HG03280 (cell line): ENCODE data around the gene ANKS1B.
"Not testable (repeated sequence)": the region's sequence is repeated elsewhere in the genome, so short reads cannot be mapped to it uniquely, and the experiment has no call there.

Source experiments
- ATAC-seq: cut with Tn5 transposase; IDR thresholded peaks from one replicate; pipeline ENCODE4 v1.9.1; 2021; ENCODE audit warnings: mild to moderate bottlenecking, moderate library complexity; ENCODE audit not compliant: unreplicated experiment

ANKS1B gene

DNA sequence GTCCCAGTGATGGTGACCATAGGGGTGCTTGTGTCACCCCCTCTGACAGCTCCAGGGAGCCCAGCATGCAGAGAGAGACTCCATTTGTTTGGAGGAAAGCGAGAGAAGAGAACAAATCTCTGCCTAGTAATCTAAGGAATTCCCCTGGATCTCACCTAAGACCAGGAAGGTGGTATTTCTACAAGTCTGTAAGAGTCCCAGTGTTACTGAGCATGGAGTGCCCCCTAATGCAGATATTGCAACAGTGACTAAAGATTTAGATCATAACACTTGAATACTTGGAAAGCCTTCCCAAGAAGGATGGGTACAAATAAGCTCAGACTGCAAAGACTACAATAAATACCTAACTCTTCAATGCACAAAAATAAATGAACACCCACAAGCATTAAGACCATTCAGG lies 697.6 kb downstream of the ANKS1B start:
- ATAC-seq = no peak

GRCh38 chr12:99284161-99284560 lies 700.6 kb downstream of the ANKS1B start:
- no peak for ATAC-seq

DNA sequence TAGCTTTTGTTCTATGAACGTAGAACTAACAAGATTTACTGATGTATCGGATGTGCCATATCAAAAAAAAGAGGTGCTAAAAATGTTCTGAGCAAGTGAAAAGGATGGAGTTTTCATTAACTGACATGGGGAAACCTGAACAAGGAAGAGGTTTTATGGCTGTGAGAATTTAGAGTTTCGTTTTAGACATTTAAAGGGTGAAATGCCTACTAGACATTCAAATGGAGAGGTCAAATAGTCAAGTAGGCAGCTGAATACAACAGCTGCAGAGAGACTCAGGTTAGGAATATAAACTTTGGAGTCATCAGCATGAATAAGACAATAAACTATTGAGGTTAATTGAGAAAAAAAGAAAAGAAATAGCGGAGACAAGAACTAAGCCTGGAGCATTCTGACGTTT lies 702.1 kb downstream of the ANKS1B start:
- no peak for ATAC-seq

- no peak for ATAC-seq
Observed at GRCh38 chr12:99282086-99282485, 702.6 kb downstream of the ANKS1B start.

DNA sequence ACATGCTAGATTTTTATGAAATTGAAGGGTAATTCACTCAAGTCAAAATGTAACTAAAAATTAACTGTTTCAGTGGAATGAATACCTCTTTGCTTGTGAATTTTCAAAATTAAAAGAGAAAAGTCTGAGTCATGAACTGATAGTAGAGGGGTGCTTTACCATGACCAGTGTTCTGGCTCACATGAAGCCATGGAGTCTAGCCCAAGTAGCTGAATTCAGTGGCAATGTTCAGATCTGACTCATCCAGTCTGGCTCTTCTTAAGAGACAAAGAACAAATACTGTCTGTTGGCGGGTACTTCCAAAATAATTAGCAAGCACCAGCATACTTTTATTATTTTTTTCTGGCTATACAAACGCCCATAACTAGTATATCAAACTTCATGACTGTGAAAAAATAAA lies 703.5 kb downstream of the ANKS1B start:
- ATAC-seq = peak; percentile 43

DNA sequence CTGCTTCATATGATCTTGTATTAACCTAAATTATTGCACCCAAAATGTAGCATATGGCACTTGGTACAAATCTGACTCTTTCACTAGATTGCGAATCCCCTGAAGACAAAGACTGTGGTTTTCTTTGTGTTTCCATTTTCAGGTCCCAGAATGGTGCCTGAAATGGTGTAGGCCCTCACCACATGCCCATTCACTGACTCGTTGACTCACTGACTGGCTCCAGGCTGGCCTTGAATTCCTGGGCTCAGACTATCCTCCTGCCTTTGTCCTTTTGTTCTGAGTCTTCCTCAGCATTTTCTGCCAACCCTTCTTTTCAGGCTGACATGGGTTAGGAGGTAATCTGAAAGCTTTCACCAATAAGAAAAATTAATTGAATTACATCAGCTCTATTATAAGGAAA lies 705.8 kb downstream of the ANKS1B start:
- ATAC-seq = no peak

GRCh38 chr12:99277591-99278379 lies 707.0 kb downstream of the ANKS1B start:
- no peak for ATAC-seq

- ATAC-seq = no peak
Observed at GRCh38 chr12:99271071-99271470, 713.7 kb downstream of the ANKS1B start.

- no peak for ATAC-seq
Observed at GRCh38 chr12:99267038-99267437, 717.7 kb downstream of the ANKS1B start.

GRCh38 chr12:99265648-99266047 lies 719.1 kb downstream of the ANKS1B start:
- no peak for ATAC-seq

GRCh38 chr12:99261256-99261655 lies 723.5 kb downstream of the ANKS1B start:
- no peak for ATAC-seq

DNA sequence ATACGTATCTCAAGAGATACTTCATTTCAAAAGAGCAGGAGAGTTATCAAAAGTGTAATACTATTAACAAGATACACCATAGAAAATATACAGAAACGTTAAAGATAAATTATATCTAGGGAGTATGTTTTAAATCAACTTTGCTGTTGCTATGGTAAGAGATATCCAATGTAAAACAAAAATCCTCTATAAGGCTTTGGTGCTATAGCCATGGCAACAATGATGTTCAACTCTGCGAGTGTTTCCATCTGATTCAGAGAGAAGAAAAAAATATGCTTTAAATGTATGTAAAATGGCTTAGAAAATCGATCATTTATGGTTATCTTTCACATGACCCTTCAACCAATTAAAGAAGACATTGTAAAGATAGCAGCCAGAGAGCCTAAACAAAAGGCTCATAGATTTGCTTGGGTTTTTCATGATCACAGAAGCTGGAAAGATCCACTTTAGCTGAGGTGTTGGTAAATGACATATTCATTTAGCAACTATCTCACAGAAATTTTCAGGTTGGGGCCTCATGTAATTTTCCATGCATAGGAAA lies 724.2 kb downstream of the ANKS1B start:
- no peak for ATAC-seq

DNA sequence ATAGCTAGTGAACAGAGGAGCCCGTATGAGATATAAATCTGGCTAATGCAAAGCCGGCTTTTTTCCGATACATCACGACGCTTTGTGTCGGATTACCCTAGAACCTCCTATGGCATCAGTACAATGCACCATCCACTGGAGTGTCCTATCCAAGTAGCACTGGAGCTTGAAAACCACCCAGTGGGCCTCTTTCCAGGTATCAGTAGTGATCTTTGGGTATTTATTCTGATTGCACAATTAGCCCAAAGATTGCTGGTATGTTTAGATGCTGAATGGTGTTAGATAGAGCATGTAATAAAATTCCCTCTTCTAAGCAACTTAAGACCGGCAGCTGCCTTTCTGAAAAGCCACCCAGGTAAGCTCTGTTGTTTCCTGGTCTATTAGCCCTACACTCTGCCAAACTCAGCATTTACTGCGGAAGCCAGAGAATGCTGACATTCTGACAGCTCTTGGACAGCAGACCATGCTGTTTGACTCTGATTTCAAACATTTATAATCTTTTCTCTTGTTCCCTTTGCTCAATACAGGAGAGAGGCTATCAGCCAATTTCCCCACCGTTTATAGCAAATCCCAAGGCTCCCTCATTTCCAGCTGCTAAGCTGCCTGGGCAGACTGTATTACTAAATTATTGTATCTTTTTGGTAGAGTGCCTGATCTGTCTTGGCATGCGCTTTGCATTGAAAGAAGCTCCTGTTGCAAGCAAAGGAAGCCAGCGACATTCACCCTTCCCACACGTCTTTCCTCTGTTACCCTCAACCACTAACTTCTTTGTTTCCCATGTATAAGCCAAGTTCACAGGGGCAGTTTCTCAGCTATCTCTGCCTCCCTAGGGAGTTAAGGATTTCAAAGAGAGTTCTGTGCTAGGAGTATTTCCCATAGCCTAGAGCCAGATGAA lies 725.4 kb downstream of the ANKS1B start:
- no peak for ATAC-seq

GRCh38 chr12:99257672-99258071 lies 727.1 kb downstream of the ANKS1B start:
- no peak for ATAC-seq

DNA sequence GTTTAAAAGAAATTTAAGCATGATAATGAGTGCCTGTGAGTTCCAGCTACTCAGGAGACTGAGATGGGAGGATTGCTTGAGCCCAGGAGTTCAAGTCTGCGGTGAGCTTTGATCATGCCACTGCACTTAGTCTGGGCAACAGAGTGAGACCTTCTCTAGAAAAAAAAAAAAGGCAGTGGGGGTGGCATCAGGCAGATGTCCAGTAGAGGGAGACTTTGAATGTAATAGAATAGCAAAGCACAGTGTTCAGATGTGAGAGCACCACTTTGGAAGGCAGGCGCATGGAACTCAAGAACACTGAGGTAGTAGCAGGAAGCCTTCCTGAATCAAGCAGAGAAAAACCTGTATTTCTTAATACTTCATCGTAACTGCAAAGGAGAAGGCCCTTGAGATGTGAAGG lies 731.7 kb downstream of the ANKS1B start:
- no peak for ATAC-seq

DNA sequence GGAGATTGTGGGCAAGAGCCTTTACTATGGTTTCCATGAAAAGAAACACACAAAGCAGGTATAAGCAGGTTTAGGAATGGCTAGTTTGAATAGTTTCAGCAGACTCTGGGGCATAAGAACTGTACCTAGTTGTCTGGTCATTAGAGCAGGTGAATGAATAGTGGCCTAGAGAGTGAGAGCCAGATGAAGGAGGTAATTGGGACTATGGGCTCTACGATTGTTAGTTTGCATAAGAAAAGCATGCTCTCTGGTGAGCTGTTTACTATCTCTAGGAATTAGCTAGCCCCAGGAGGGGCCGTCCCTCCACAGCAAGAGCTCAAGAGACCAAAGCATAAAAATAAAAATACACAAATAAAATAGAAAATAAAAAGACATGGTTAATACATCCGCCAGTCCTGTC lies 734.6 kb downstream of the ANKS1B start:
- ATAC-seq = no peak

DNA sequence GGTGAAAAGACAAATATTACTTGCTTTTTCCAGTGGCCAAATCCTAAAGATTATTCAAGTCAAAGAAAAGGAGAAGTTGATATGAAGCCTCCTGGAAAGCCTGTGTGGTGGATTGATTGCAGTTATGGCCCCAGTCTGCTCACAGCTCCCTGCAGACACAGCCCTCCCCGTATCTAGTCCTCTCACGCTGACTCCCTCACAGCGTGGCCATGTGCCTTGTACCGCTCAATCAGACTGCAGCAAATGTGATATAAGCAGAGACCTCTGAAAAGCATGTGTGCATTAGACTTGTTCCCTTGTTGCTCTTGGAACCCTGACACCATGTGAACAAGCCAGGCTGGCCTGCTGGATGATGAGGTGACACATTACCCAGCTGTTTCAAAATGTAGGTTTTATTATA lies 735.2 kb downstream of the ANKS1B start:
- ATAC-seq = no peak

- not testable (repeated sequence) for ATAC-seq
Observed at GRCh38 chr12:99237907-99238538, 746.7 kb downstream of the ANKS1B start.

- ATAC-seq = no peak
Observed at GRCh38 chr12:99235381-99235780, 749.4 kb downstream of the ANKS1B start.

GRCh38 chr12:99234702-99235101 lies 750.0 kb downstream of the ANKS1B start:
- ATAC-seq = no peak

- ATAC-seq = no peak
Observed at GRCh38 chr12:99232324-99232723, 752.4 kb downstream of the ANKS1B start.
